NCI-H460 (cell line): Measurements from ENCODE around the gene OR5B3. TPM values are rescaled to one million over a fixed set of nuclear protein-coding genes. Genes with fewer than 3 reads are reported as not detected.

ENCODE experiments used
- total RNA-seq: library from RNA; depleted of rRNA; stranded (reverse); fragments of >200 nt; shearing (Covaris generic); gene quantifications from 2 replicates; pipeline ENCODE4 v1.2.3, GENCODE V29; 2014; rRNA removed

Gene OR5B3
- total RNA-seq, 1 experiment from 2014 or later: not detected

Other genes starting within 250 kb of the OR5B3 start
- gene OR9Q2, start 217.8 kb downstream of the OR5B3 start, total RNA-seq: not detected in 2 replicates
- gene OR1S2, start 202.7 kb downstream of the OR5B3 start, total RNA-seq: not detected in 2 replicates
- gene OR1S1, start 194.2 kb downstream of the OR5B3 start, total RNA-seq: not detected in 2 replicates
- gene OR10Q1, start 178.0 kb downstream of the OR5B3 start, total RNA-seq: not detected in 2 replicates
- not detected in 2 replicates for gene OR10W1, start 138.6 kb downstream of the OR5B3 start, total RNA-seq
- not detected in 2 replicates for gene OR5B17, start 47.8 kb downstream of the OR5B3 start, total RNA-seq
- gene OR5B2, start 21.2 kb upstream of the OR5B3 start, total RNA-seq: not detected in 2 replicates
- not detected in 2 replicates for gene OR5B12, start 35.4 kb upstream of the OR5B3 start, total RNA-seq
- not detected in 2 replicates for gene OR5B21, start 101.2 kb upstream of the OR5B3 start, total RNA-seq
- 1.3 and 1.6 TPM in 2 replicates for gene LPXN, start 169.0 kb upstream of the OR5B3 start, total RNA-seq
- gene ZFP91, start 172.2 kb upstream of the OR5B3 start, total RNA-seq: 54.7 and 58.4 TPM in 2 replicates
- 0.72 and 1.3 TPM in 2 replicates for gene CNTF, start 215.8 kb upstream of the OR5B3 start, total RNA-seq